Stimulated activated effector memory CD8-positive, alpha-beta T cell treated with anti-CD3 and anti-CD28 coated beads, Interleukin-12 subunit alpha, Interleukin-12 subunit beta, amount 100 ng/mL, for 72 hours (primary cell): ENCODE results near the gene ZNF236.

Source experiments
- ATAC-seq: fragments of 150-1000 bp; cut with Tn5 transposase; 2 replicates; pipeline ENCODE4 v1.10.0; 2021
- DNase-seq, 2 donors: peaks; one replicate each; pipeline ENCODE4 v3.0.0; 2021 to 2022; ENCODE audit warnings: low spot score in 2 of 2
- H3K27ac Mint-ChIP-seq: one replicate; pipeline ENCODE4 v1.8.0; 2022; ENCODE audit warnings: mild to moderate bottlenecking, mixed read lengths
- H3K36me3 Mint-ChIP-seq: one replicate; pipeline ENCODE4 v1.8.0; 2022; ENCODE audit warnings: mild to moderate bottlenecking, mixed read lengths
- H3K4me1 Mint-ChIP-seq: one replicate; pipeline ENCODE4 v1.8.0; 2022; ENCODE audit warnings: mixed read lengths
- H3K4me3 Mint-ChIP-seq: one replicate; pipeline ENCODE4 v1.8.0; 2022; ENCODE audit warnings: mild to moderate bottlenecking, mixed read lengths
- H3K9me3 Mint-ChIP-seq: one replicate; pipeline ENCODE4 v1.8.0; 2022; ENCODE audit warnings: mixed read lengths

Gene ZNF236

DNA sequence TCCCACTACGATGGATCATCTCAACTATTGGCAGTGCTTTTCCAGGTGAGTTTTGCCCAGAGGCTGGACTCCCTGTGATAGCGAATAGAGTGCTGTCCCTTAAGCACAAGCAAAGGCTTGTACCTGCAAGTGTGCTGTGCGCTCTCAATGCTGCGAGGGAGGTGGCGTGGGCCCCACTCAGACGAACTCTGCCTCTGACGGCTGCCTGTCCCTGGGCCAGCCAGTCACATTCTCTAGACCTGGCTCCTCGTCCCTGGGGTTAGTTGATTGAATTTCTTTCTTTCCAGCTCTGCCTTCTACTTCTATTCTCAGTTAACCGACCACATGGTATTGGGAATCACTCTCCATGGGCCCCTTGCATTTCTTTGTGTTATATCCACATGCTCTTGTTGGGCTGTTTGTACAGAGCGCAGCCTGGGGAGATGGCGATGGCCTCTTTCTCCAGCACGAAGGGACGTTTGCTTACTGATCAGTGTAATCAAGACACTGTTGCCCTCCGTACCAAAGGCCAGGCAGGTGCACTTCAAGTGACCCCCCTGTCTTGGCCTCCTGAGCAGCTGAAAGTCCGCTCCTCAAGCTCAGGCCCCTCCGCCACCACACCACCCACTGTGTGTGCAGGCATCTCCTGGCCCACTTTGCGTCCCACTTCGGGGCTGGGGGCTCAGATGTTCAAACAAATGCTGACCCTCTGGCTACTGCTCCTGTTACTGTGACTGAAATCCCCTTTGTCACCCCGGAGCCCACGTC, 151.3 kb downstream of the ZNF236 start:
- Mint-ChIP-seq H3K4me1 (no peaks in the 10 kb centered on the region), H3K27ac (no peak overlapping the region), H3K36me3 (peaks cover 5% of the 10 kb centered on the region), H3K9me3 (no peaks in the 10 kb centered on the region), H3K4me3 (no peak overlapping the region)
- DNase-seq (no peak), ATAC-seq (no peak)

DNA sequence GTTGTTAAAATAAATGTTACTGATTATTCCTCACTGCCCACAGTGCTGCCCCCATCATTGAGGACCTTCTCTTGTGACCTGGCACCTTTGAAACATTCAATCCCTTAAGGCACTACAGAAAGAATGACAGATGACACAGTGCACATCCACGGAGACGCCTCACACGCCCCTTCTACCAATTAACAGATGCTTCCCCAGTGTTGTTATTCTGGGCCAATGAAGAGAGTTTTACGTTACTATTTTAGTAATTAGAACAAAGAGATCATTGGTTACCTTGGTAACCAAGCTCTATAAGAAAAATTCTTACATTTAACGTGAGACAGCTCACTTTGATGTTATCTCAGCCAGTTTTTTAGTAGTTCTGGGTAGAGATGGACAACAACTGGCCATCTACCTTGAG, 152.0 kb downstream of the ZNF236 start:
- no peak for ATAC-seq
- H3K36me3 Mint-ChIP-seq, result peaks cover 5% of the 10 kb centered on the region
- H3K27ac Mint-ChIP-seq, result no peak overlapping the region
- no peaks in the 10 kb centered on the region for H3K4me1 Mint-ChIP-seq
- H3K9me3 Mint-ChIP-seq, result no peaks in the 10 kb centered on the region
- no peak for DNase-seq
- H3K4me3 Mint-ChIP-seq, result no peak overlapping the region

DNA sequence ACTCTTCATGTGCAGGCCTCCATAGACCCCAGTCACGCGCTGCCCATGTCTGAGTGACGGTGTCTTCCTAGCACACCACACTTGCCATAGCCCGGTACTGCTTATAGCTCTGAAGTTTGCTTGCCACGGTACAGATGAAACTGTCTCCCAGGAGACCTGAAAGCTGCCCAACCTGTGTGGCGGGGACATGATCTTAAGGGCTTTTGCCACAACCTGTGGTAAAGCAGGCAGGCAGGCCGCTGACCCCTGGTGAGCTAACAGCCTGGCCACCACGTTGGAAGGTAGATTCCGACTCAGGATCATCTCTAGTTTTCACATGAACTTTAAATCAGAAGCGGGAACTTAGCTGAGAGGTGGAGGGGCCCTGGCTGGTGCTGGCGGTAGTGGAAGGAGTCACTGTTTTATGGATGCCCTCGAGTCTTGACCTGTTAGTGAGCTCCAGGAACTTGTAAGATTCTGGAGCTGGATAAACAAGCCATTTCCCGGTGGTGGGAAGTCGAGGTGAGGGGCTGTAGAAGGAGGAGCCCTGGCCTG, 153.3 kb downstream of the ZNF236 start:
- H3K27ac Mint-ChIP-seq, result no peak overlapping the region
- peaks cover 5% of the 10 kb centered on the region for H3K36me3 Mint-ChIP-seq
- H3K4me1 Mint-ChIP-seq, result no peaks in the 10 kb centered on the region
- no peaks in the 10 kb centered on the region for H3K9me3 Mint-ChIP-seq
- ATAC-seq (no peak), DNase-seq (no peak)
- H3K4me3 Mint-ChIP-seq, result no peak overlapping the region

DNA sequence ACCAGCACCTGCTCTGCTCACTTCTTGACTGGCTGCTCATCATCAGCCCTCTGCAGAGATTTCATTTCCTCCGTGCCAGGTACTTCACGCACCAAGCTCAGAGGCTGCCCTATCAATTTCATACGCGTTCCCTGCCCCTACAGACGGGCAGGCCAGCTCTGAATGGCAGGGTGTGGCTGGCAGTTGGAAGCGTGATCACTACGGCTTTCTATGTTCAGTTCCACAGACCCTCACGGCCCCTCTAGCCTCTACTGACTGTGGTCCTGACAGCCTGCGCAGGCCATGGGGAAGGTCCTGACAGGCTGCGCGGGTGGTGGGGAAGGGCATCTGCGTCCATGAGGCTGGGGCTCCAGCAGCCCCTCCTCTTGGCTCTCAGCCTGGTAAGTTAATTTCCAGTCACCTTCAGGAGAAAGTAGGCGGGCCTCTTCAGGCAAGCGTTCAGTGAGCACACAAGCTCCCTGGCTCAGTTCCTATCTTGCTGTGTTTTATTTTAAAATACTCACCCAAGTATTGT, 154.8 kb downstream of the ZNF236 start:
- Mint-ChIP-seq H3K9me3 (no peaks in the 10 kb centered on the region), H3K36me3 (peaks cover 5% of the 10 kb centered on the region), H3K4me1 (no peaks in the 10 kb centered on the region), H3K27ac (no peak overlapping the region), H3K4me3 (no peak overlapping the region)
- ATAC-seq, result no peak
- no peak for DNase-seq

DNA sequence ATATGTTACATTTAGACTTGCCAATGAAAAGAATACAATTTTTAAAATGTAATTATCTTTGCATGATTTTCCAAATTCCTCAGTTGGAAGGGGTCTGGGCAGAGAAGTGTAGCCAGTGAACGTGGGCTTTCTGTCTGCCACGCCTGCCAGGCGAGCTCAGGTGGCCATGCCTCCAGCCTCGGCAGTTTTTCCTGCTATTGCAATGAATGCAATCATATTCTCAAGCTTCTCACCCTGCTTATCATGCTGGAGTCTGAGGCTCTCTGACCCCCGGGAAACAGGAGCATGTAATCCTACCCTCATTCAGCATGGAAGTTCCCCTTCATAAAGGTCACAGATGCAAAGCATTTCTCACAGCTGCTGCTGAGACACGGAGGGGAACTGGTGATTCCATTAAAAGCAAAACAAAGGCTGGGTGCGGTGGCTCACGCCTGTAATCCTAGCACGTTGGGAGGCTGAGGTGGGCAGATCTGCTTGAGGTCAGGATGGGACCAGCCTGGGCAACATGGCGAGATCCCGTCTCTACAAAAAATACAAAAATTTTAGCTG, 155.4 kb downstream of the ZNF236 start:
- ATAC-seq (no peak), DNase-seq (no peak)
- Mint-ChIP-seq H3K27ac (no peak overlapping the region), H3K4me1 (no peaks in the 10 kb centered on the region), H3K4me3 (no peak overlapping the region), H3K36me3 (peaks cover 5% of the 10 kb centered on the region), H3K9me3 (no peaks in the 10 kb centered on the region)

DNA sequence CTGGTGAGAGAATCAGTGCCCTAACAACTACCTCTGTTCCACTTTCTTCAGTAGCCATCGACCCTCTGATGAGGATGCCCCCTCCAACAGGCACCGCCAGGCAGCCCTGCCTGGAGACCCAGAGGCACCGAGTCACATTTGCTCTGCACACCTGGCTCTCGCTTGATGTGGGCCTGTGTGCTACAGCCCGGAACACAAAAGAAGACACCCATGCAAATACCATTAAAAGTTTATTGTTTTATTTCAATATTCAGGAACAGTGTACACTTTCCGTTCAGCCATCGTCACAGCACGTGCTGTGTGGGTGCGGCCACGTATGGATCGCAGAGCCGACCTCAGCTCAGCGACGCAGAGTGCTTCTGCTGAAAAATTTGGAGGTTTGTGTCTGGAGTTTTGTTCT, 156.3 kb downstream of the ZNF236 start:
- H3K4me1 Mint-ChIP-seq, result peaks cover 7% of the 10 kb centered on the region
- H3K9me3 Mint-ChIP-seq, result no peaks in the 10 kb centered on the region
- no peak for ATAC-seq
- H3K27ac Mint-ChIP-seq, result peak overlapping the region; percentile 43
- DNase-seq, result no peak
- peaks cover 5% of the 10 kb centered on the region for H3K36me3 Mint-ChIP-seq
- no peak overlapping the region for H3K4me3 Mint-ChIP-seq

DNA sequence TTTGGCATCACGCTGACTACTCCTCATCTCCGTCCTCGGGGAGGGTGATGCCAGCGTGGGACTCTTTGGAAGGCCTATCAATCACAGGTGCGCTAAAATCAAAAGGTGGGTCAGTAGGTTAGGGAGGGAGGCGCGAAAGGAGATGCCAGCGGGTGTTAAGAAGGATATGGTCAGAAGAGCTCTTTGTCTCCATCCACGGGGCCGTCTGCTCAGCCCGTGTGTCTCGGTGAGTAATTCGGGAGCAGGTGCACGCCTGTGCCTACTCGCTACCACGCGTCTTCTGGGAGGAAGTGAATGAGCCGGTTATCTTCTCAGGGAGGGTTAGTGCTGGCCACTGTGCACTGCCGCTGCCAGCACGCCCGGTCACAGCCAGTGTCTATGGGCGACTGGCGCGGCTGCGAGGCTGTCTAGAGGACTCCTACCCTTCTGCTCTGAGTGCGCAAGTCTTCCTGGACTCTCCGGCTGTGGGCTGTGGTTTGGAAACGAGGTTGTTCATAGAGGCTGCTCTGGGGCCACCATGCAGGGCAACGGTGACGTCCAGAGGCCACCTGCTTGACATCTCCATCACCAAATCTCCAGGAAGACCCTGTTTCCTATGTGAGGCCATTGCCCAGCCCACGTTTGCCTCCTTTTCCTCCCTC, 156.9 kb downstream of the ZNF236 start:
- peaks cover 7% of the 10 kb centered on the region for H3K4me1 Mint-ChIP-seq
- DNase-seq, result no peak
- peaks cover 5% of the 10 kb centered on the region for H3K36me3 Mint-ChIP-seq
- no peak for ATAC-seq
- no peaks in the 10 kb centered on the region for H3K9me3 Mint-ChIP-seq
- no peak overlapping the region for H3K4me3 Mint-ChIP-seq
- H3K27ac Mint-ChIP-seq, result peak overlapping the region; percentile 43

DNA sequence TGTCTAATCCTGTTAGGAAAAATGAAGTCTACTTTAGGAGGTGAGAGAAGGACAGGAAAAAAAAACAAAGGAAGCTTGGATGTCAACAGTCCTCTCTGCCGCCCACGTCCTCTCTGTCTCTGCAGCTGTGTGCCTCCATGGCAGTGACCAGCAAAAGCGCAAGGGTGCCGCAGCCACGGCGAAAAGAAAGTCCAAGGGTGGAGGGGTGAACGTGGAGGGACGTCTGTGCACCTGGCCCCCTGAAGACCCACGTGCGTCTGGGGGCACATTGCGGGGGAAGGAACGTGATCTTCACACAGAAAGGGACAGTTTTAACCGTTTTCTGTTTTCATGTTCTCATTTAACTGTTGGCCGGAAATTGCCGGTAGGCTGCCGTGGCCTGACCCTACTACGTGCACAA, 157.5 kb downstream of the ZNF236 start:
- DNase-seq (no peak), ATAC-seq (no peak)
- Mint-ChIP-seq H3K36me3 (peaks cover 5% of the 10 kb centered on the region), H3K9me3 (no peaks in the 10 kb centered on the region), H3K27ac (peak overlapping the region; percentile 43), H3K4me1 (peaks cover 7% of the 10 kb centered on the region), H3K4me3 (no peak overlapping the region)

DNA sequence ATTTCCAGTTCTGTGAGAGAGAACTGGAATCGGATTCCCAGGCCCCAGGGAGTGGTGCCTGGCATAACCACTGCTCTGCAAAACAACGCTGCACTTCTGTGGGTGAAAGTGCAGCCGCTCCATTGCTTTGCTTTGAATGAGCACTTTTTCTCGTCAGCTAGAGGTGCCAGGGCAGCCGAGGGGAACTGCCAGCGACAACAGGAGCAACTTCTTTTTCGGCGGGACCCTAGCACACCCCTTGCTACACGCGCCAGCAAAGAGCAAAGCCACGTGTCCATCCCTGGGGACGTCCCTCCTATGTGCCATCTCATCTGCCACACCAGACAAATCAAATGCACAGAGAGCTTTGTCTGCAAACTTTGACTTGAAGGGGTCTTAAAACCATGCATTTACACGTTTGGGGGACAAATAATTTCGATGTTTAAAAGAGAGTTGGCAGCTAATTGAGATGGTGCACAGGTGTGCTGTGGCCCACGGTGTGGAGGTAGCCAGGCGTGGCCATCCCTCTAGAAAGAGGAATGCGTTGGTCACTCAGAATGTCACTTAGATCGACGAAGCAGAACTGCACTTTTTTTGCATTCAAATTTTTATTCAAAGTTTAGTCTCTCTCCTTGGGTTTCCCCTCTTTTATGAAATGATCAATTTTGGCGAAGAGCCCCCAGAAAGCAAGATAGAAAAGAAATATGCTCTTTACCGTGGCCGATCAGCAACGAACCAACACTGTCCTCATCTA, 158.5 kb downstream of the ZNF236 start:
- DNase-seq (no peak), ATAC-seq (no peak)
- Mint-ChIP-seq H3K27ac (no peak overlapping the region), H3K36me3 (peaks cover 5% of the 10 kb centered on the region), H3K9me3 (no peaks in the 10 kb centered on the region), H3K4me3 (no peak overlapping the region), H3K4me1 (peaks cover 7% of the 10 kb centered on the region)

DNA sequence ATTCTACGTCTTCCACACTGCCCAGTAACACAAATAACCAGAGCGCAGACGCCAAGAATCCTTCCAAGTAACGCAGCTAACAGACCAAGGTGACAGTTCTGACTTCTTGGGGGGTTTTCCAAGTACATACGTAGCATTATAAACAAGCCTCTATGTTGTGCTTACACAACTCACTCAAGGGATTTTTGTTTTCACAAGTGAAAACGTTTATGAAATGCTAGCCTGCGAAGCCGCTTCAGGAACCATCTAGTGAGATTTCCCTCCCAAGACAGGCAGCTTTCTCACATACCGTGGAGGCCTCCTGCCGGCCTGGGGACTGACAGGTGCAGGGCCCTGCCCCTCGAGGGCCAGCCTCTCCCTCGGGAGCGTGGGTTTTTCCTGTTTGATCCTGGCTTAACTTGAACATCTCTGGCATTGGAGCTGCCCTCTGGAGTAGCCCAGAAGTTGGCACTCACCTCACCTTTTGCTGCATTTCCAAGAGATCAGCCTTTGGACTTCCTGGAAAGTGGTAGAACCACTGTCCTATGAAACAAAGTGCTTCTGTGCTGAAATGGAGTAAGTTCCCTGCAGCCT, 159.1 kb downstream of the ZNF236 start:
- no peaks in the 10 kb centered on the region for H3K9me3 Mint-ChIP-seq
- H3K36me3 Mint-ChIP-seq, result peaks cover 5% of the 10 kb centered on the region
- DNase-seq, result no peak
- peaks cover 7% of the 10 kb centered on the region for H3K4me1 Mint-ChIP-seq
- ATAC-seq, result no peak
- no peak overlapping the region for H3K4me3 Mint-ChIP-seq
- H3K27ac Mint-ChIP-seq, result no peak overlapping the region

DNA sequence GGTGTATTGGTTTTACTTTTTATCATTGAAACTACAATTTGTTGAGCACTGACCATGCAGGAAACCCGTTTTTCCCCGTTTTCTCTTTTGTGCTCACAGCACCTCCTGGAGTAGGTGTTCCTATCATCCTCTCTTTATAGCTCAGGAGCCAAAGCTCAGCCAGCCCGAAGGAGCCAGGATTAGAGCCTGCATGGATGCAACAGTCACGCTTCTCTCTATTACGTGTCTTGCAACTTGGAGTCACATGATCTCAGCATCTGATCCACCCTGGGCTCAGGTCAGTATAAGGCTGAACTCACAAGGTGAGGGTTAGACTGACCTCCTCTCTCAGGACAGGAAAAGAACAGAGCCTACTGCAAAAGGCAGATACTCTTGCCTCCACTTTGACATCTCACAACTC, 159.7 kb downstream of the ZNF236 start:
- DNase-seq, result no peak
- ATAC-seq, result no peak
- Mint-ChIP-seq H3K27ac (no peak overlapping the region), H3K9me3 (no peaks in the 10 kb centered on the region), H3K4me3 (no peak overlapping the region), H3K4me1 (peaks cover 7% of the 10 kb centered on the region), H3K36me3 (peaks cover 5% of the 10 kb centered on the region)

DNA sequence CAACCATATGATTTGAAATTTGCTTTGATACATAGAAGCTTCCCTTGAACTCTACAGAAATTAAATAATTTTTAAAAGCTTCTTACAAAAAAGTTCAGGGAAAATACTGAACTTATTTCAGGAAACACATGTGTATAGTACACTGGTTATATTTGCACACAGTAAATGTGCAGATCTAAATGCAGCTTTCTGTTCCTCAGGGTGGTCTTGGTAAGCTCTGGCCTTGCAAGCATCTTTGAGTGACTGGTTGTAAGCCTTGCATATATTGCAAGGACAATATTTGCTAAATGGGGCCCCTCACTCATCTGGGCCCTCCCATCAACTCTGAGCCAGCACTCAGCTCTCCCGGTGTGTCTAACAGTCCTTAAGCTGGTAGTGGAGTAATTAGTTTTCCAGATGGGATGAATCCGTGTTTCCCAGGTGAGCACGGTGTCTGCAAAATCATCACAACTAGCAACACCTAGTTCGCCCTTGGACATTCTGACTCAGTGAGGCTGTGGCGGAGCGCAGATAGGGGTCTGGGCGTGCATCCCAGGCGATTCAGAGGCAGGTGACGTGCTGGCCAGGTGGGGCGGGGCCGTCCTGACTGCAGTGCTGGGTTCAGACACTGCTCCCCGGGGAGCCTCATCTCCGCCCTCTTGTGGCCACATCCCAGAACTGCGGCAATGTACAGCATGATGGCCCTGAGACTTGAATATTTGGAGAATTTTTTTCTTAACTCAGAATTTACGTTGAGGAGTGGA, 160.7 kb downstream of the ZNF236 start:
- Mint-ChIP-seq H3K27ac (peak overlapping the region; percentile 29), H3K4me1 (peaks cover 8% of the 10 kb centered on the region), H3K4me3 (no peak overlapping the region), H3K9me3 (no peaks in the 10 kb centered on the region), H3K36me3 (peaks cover 5% of the 10 kb centered on the region)
- DNase-seq (peak; percentile 87 to 93), ATAC-seq (peak; percentile 94)

DNA sequence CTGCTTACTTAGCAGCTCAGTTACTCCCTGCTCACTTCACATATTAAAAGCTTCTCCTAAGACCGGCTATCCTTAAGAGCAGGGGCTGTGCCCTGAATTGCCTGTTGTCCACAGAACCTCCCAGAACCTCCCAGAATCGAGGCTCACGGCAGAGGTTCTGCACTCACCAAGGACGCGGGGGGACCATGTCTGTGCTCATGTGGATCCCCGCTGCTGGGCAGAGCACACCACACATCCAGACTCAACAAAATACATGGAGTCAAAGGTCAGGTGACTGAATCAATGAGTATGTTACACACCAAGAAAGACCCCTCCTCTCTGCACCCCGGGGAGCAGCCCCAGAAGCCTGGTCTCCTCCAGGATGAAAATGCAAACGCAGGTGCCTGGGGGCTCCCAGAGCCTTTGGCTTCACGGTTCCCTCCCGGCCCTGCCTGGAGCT, 161.3 kb downstream of the ZNF236 start:
- Mint-ChIP-seq H3K4me1 (peaks cover 13% of the 10 kb centered on the region), H3K9me3 (no peaks in the 10 kb centered on the region), H3K27ac (no peak overlapping the region), H3K36me3 (peaks cover 5% of the 10 kb centered on the region), H3K4me3 (no peak overlapping the region)
- peak; percentile 3 for ATAC-seq
- DNase-seq, result no peak
